Mesendoderm (in vitro differentiated cells): ENCODE measurements around the gene ATP7B.

ENCODE experiments used
- DNase-seq: peaks from one replicate; pipeline ENCODE4 v3.0.0; 2013
- H2AK5ac ChIP-seq: 2 replicates; pipeline ENCODE4 v1.6.1; 2013; ENCODE audit warnings: low read length, inconsistent platforms
- H2BK120ac ChIP-seq: 2 replicates; pipeline ENCODE4 v1.6.1; 2013; ENCODE audit warnings: low read depth, mild to moderate bottlenecking, low read length, moderate library complexity, mixed read lengths
- H2BK15ac ChIP-seq: replicated peaks from 2 replicates; pipeline ENCODE4 v1.6.1; 2013; ENCODE audit warnings: low read depth, mild to moderate bottlenecking, moderate library complexity
- H2BK5ac ChIP-seq: 2 replicates; pipeline ENCODE4 v1.6.1; 2013; ENCODE audit warnings: low read length, inconsistent platforms
- H3K18ac ChIP-seq: 2 replicates; pipeline ENCODE4 v1.6.1; 2013; ENCODE audit warnings: mild to moderate bottlenecking, low read length, mixed read lengths
- H3K23ac ChIP-seq: one replicate; pipeline ENCODE4 v1.6.1; 2013; ENCODE audit warnings: low read length
- H3K27ac ChIP-seq: 2 replicates; pipeline ENCODE4 v1.5.1; 2013; ENCODE audit warnings: low read depth, mild to moderate bottlenecking, inconsistent platforms, low read length, moderate library complexity
- H3K27me3 ChIP-seq: 2 replicates; pipeline ENCODE4 v1.6.1; 2013; ENCODE audit warnings: low read length, control low read depth, mild to moderate bottlenecking, inconsistent platforms; ENCODE audit not compliant: insufficient read depth, poor library complexity
- H3K36me3 ChIP-seq: 2 replicates; pipeline ENCODE4 v1.6.1; 2013; ENCODE audit warnings: low read length, inconsistent platforms; ENCODE audit not compliant: control insufficient read depth, insufficient read depth
- H3K4ac ChIP-seq: one replicate; pipeline ENCODE4 v1.6.1; 2013; ENCODE audit warnings: low read depth, mild to moderate bottlenecking, low read length, moderate library complexity
- H3K4me1 ChIP-seq: 2 replicates; pipeline ENCODE4 v1.6.1; 2013; ENCODE audit warnings: low read depth, low read length, inconsistent platforms; ENCODE audit not compliant: control insufficient read depth
- H3K4me2 ChIP-seq: 2 replicates; pipeline ENCODE4 v1.6.1; 2013; ENCODE audit warnings: low read length
- H3K4me3 ChIP-seq: 2 replicates; pipeline ENCODE4 v1.5.1; 2013; ENCODE audit warnings: mild to moderate bottlenecking, low read length
- H3K56ac ChIP-seq: one replicate; pipeline ENCODE4 v1.6.1; 2013; ENCODE audit warnings: low read length
- H3K79me1 ChIP-seq: 2 replicates; pipeline ENCODE4 v1.6.1; 2013; ENCODE audit warnings: low read length, inconsistent platforms
- H3K79me2 ChIP-seq: 2 replicates; pipeline ENCODE4 v1.6.1; 2013; ENCODE audit warnings: mild to moderate bottlenecking, low read length; ENCODE audit not compliant: control insufficient read depth, insufficient read depth
- H3K9ac ChIP-seq: 2 replicates; pipeline ENCODE4 v1.6.1; 2013; ENCODE audit warnings: low read length, inconsistent platforms
- H4K5ac ChIP-seq: one replicate; pipeline ENCODE4 v1.6.1; 2013; ENCODE audit warnings: low read length
- H4K8ac ChIP-seq: one replicate; pipeline ENCODE4 v1.6.1; 2013; ENCODE audit warnings: low read depth, mild to moderate bottlenecking, control low read depth, low read length, moderate library complexity
- WGBS: extraction: QIAGEN DNeasy Blood & Tissue Kit; methylation state at CpG from one replicate; pipeline ENCODE4 v1.1.7; 2013; ENCODE audit warnings: low lambda C conversion rate, missing lambda C conversion rate; ENCODE audit not compliant: insufficient coverage; ENCODE audit errors: extremely low coverage; 5-methylcytosine and 5-hydroxymethylcytosine counted together

The ATP7B gene

GRCh38 chr13:51907040-51907732, 104.1 kb downstream of the ATP7B start:
- H3K27ac ChIP-seq: no peak overlapping the region
- H2AK5ac ChIP-seq: no peak overlapping the region
- DNase-seq: no peak
- H3K9ac ChIP-seq: no peak overlapping the region
- no peaks in the 10 kb centered on the region for H3K79me2 ChIP-seq
- no peak overlapping the region for H2BK5ac ChIP-seq
- no peak overlapping the region for H4K8ac ChIP-seq
- no peak overlapping the region for H3K18ac ChIP-seq
- H3K23ac ChIP-seq: no peak overlapping the region
- H3K4ac ChIP-seq: no peak overlapping the region
- no peak overlapping the region for H3K4me2 ChIP-seq
- WGBS: no CpG with 5 or more reads among the region's 8 CpGs
- H3K79me1 ChIP-seq: no peaks in the 10 kb centered on the region
- H2BK15ac ChIP-seq: no peak overlapping the region
- no peaks in the 10 kb centered on the region for H3K4me1 ChIP-seq
- no peak overlapping the region for H3K4me3 ChIP-seq
- no peak overlapping the region for H3K56ac ChIP-seq
- no peak overlapping the region for H2BK120ac ChIP-seq
- H4K5ac ChIP-seq: no peak overlapping the region
- no peaks in the 10 kb centered on the region for H3K36me3 ChIP-seq
- H3K27me3 ChIP-seq: no peaks in the 10 kb centered on the region

- DNase-seq: no peak
- no peak overlapping the region for H2BK15ac ChIP-seq
Observed at GRCh38 chr13:51906581-51906980, 104.7 kb downstream of the ATP7B start.

GRCh38 chr13:51905787-51906186, 105.5 kb downstream of the ATP7B start:
- H3K23ac ChIP-seq: no peak overlapping the region
- H2BK5ac ChIP-seq: no peak overlapping the region
- no peak overlapping the region for H3K4ac ChIP-seq
- no peak overlapping the region for H4K5ac ChIP-seq
- WGBS: no CpG with 5 or more reads among the region's 6 CpGs
- H3K18ac ChIP-seq: no peak overlapping the region
- H2AK5ac ChIP-seq: no peak overlapping the region
- no peaks in the 10 kb centered on the region for H3K4me1 ChIP-seq
- no peak overlapping the region for H3K27ac ChIP-seq
- H3K79me2 ChIP-seq: no peaks in the 10 kb centered on the region
- H2BK15ac ChIP-seq: no peak overlapping the region
- H3K4me3 ChIP-seq: no peak overlapping the region
- H2BK120ac ChIP-seq: no peak overlapping the region
- no peak overlapping the region for H4K8ac ChIP-seq
- no peaks in the 10 kb centered on the region for H3K79me1 ChIP-seq
- H3K27me3 ChIP-seq: no peaks in the 10 kb centered on the region
- H3K36me3 ChIP-seq: no peaks in the 10 kb centered on the region
- H3K4me2 ChIP-seq: no peak overlapping the region
- no peak overlapping the region for H3K9ac ChIP-seq
- no peak overlapping the region for H3K56ac ChIP-seq
- DNase-seq: no peak

More at GRCh38 chr13:51906581-51906980, 104.7 kb downstream of the ATP7B start:
- H2AK5ac ChIP-seq: no peak overlapping the region
- H3K9ac ChIP-seq: no peak overlapping the region
- no peaks in the 10 kb centered on the region for H3K36me3 ChIP-seq
- H3K23ac ChIP-seq: no peak overlapping the region
- H3K4me1 ChIP-seq: no peaks in the 10 kb centered on the region
- H2BK120ac ChIP-seq: no peak overlapping the region
- H3K56ac ChIP-seq: no peak overlapping the region
- no peak overlapping the region for H4K8ac ChIP-seq
- H2BK5ac ChIP-seq: no peak overlapping the region
- H3K4ac ChIP-seq: no peak overlapping the region
- H3K27me3 ChIP-seq: no peaks in the 10 kb centered on the region
- no peaks in the 10 kb centered on the region for H3K79me2 ChIP-seq
- H3K4me2 ChIP-seq: no peak overlapping the region
- WGBS: no CpG with 5 or more reads among the region's 3 CpGs
- no peak overlapping the region for H3K4me3 ChIP-seq
- H4K5ac ChIP-seq: no peak overlapping the region
- H3K79me1 ChIP-seq: no peaks in the 10 kb centered on the region
- no peak overlapping the region for H3K27ac ChIP-seq
- no peak overlapping the region for H3K18ac ChIP-seq

- Histone ChIP-seq H3K9ac (no peak overlapping the region), H3K79me2 (no peaks in the 10 kb centered on the region), H3K4ac (no peak overlapping the region), H2BK15ac (no peak overlapping the region), H3K56ac (no peak overlapping the region), H2BK5ac (no peak overlapping the region), H4K8ac (no peak overlapping the region), H3K36me3 (no peaks in the 10 kb centered on the region), H3K27me3 (no peaks in the 10 kb centered on the region), H3K79me1 (no peaks in the 10 kb centered on the region), H2AK5ac (no peak overlapping the region), H3K4me2 (no peak overlapping the region), H3K4me3 (no peak overlapping the region), H4K5ac (no peak overlapping the region), H3K23ac (no peak overlapping the region), H2BK120ac (no peak overlapping the region), H3K4me1 (no peaks in the 10 kb centered on the region), H3K18ac (no peak overlapping the region), H3K27ac (no peak overlapping the region)
- DNase-seq: no peak
- WGBS: no CpG with 5 or more reads among the region's 4 CpGs
Observed at GRCh38 chr13:51902776-51903175, 108.5 kb downstream of the ATP7B start.

- Histone ChIP-seq H3K79me1 (no peaks in the 10 kb centered on the region), H4K8ac (no peak overlapping the region), H4K5ac (no peak overlapping the region), H2BK120ac (no peak overlapping the region), H3K18ac (no peak overlapping the region), H3K4me3 (no peak overlapping the region), H3K9ac (no peak overlapping the region), H3K79me2 (no peaks in the 10 kb centered on the region), H3K4ac (no peak overlapping the region), H2BK15ac (no peak overlapping the region), H3K23ac (no peak overlapping the region), H3K36me3 (no peaks in the 10 kb centered on the region), H3K27me3 (no peaks in the 10 kb centered on the region), H3K56ac (no peak overlapping the region), H3K4me1 (no peaks in the 10 kb centered on the region), H3K27ac (no peak overlapping the region), H3K4me2 (no peak overlapping the region), H2BK5ac (no peak overlapping the region), H2AK5ac (no peak overlapping the region)
- no CpG with 5 or more reads among the region's 1 CpG for WGBS
- DNase-seq: no peak
Observed at GRCh38 chr13:51900471-51900870, 110.8 kb downstream of the ATP7B start.
